HG02642 (cell line): Measurements from ENCODE around the gene GRM7.

ENCODE experiments used
- ATAC-seq: cut with Tn5 transposase; IDR thresholded peaks from one replicate; pipeline ENCODE4 v1.9.1; 2021; ENCODE audit warnings: mild to moderate bottlenecking; ENCODE audit not compliant: unreplicated experiment, poor library complexity

The GRM7 gene

GRCh38 chr3:7621046-7621630 lies 760.2 kb downstream of the GRM7 start:
- no peak for ATAC-seq

DNA sequence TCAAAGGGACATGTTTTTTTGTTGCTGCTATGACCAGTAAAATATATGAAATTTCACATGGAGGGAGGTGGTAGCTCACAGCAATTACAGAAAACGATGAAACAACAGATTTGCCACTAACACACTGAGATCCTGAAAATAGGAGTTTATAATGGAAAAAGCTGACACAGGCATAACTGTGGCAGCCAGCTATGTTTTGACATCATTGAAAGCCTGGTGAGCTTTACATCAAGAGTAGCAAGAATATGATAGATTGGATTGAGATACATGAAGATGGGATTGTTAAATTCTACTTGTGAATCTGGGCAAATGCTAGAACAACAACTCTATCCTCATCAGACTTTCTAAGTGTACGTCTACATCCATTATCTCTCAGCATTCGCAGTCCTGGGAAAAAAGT lies 760.7 kb downstream of the GRM7 start:
- ATAC-seq: no peak

- no peak for ATAC-seq
Measured at GRCh38 chr3:7625021-7625420, 764.1 kb downstream of the GRM7 start.

DNA sequence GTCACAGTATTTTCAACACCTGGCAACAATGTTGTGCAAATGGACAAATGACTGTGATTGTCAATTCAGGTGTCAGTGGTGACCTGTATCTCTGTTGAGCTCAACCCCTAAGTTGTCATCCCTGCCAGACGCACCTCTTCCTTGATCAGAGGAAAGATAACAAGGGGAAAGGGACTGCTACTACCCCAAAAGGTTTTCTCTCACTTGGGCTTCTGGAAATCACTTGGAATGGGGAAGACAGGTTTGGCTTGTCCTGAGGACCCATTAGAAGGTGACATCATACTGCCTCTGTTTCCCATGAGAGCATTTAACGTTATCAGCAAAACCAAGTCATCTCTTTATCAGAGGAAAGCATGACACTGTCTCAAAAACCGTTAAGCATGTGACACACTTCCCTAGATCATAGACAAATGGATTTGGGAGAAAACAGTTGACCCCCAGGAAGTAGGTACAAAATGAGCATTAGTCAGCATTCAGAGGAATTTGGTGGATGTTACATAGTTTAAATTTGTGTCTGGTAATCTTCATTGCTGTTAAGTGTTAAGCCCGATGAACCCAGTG lies 769.5 kb downstream of the GRM7 start:
- ATAC-seq: no peak

DNA sequence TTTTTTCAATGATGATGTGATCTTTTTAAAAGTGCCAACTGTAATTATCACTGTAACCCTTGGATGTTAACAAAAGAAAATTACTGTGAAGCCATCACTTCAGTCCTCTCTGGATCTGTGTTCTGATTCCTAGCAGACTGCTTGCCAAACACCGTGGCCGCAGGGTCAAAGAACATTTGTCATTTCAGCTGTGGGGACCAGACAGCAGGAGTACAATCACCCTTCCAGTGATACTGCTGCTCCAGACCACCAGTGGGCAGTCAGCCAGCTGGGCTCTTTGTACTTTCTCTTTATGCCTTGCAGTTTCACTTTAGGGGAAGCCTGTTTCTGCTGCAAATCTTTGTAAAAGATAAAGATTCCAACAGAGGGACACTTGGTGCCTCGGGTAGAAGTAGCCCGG lies 770.0 kb downstream of the GRM7 start:
- ATAC-seq: no peak

- ATAC-seq: no peak
Measured at GRCh38 chr3:7632305-7632704, 771.4 kb downstream of the GRM7 start.

DNA sequence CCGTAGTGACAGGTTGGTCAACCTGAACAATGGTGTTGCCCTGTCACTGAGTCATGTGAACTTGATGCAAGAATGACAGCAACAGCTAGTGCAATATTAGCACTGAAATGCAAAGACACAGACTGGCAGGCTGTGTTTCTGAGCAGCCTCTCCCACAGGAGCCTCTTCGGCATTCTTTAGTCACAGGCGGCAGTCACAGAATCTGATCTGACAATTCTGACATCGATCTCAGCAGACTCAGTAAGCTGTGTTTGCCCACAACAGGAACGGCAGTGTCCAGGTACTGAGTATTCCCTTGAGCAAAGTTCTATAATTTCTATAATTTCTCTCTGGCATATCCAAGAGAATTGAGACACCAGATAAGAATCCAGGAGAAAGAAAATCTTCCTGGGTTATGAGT lies 776.8 kb downstream of the GRM7 start:
- no peak for ATAC-seq

GRCh38 chr3:7638103-7638502 lies 777.2 kb downstream of the GRM7 start:
- no peak for ATAC-seq

DNA sequence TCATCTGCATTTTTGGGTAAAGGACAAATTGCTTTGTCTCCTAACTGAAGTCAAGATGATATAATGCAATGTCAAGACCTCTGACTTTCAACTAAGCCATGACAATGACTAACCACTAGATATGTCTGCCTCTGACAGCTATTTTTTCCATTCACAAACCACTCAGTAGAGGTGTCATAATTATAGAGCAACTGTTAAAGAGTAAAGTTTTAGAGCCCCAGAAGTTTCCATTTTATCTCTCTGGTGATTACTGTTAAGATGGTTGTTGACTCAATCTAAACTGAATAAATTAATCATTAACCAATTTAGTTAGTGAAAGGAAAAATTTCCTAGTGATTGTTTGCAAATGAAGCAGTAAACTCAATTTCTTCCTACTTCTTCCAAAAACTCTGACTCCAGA lies 779.9 kb downstream of the GRM7 start:
- ATAC-seq: no peak

DNA sequence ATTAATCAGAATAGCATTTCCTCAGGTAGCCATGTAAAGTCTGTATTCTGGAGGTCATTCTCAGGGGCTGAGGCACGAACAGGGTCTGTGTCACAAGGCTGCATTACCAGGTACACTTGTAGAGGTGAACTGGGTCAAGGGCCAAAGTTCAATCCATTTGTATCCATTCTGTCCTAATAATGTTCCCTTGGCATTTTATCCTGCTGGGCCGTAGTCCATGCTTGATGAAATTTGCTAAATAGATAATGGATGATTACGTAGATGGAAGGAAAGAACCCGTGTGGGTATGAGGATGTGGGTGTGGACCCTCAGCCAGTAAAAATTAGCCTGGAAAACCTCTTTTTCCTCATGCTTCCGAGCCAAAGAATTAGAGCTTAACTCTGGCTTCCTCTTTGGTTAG lies 785.9 kb downstream of the GRM7 start:
- no peak for ATAC-seq

GRCh38 chr3:7650466-7650865 lies 789.6 kb downstream of the GRM7 start:
- no peak for ATAC-seq

DNA sequence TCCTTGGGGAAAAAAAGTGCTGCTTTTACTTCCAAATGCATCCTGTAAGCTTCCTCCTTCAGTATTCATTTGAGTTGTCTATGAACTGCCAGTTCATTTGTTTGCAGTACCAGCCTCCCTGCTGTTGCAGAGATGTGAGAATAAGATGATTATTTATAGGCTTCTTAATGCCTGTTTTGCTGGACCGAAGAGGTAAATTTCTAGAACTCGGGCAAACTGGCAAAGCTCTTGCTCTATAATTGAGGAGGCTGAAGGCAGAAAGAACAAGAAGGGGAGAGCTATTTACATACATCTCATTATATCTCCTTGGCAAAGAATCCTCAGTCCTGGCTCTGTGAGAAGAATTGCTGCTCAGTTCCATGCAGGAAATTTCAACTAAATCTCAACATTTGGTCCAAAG lies 790.4 kb downstream of the GRM7 start:
- no peak for ATAC-seq

DNA sequence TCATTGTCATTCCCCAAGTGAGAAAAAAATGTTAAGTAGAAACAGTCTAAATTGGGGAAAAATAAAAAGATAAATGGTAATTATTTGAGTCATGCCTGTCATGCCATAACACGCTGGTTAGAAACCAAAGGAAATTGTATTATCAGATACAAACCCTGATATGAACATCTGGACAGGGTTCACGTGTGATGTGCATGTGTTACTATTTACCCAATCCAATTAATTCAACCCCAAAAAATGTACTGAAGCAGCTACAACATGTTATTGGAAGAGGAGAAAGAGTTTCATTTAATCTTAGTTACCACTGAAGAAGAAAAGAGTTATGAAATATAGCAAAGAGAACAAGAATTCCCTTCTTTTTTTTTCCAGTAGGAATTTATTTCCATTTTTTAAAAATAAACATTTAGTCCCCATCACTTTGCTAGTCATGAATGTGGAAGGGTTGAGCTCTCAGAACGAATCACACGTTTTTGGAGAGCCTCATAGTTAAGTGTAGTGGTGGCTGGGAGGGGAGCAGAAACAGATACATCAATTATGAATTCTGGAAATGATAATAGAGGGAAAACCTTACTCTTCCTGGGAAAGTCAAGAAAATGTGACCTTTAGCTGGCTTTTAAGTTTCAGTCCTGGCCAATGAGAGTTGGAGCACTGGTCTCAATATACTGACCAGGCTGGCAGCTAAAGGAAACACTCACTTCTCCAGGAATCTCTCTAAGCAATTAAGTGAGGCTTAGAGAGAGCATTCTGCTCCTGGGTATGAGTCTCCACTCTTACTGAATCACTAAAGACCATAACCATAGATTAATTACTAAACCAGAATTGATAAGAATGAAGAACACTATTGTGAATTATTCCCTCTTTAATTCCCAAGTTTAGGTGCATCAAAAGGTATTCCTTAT lies 796.5 kb downstream of the GRM7 start:
- ATAC-seq: no peak

GRCh38 chr3:7658294-7658693 lies 797.4 kb downstream of the GRM7 start:
- ATAC-seq: no peak

- no peak for ATAC-seq
Measured at GRCh38 chr3:7659079-7659478, 798.2 kb downstream of the GRM7 start.

- no peak for ATAC-seq
Measured at GRCh38 chr3:7663771-7664170, 802.9 kb downstream of the GRM7 start.

DNA sequence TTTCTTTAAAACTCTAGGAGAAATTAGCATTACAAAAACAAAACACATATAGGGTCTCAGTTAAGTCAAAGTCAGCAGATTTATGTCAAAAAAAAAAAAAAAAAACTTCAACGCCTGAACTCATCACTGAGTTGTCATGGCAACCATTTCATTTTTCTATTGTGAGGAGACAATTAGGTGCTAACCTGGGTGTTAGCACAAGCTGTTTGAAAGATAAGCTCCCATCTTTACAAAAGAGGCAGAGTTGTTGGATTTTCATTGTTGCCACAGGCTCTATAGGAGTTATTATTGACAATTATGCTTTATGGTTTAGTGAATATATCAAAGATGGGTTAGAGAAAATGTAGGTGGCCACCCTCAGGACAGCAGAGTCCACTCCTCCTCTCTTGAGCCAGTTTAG lies 806.9 kb downstream of the GRM7 start:
- no peak for ATAC-seq

GRCh38 chr3:7669641-7670040 lies 808.7 kb downstream of the GRM7 start:
- ATAC-seq: no peak

DNA sequence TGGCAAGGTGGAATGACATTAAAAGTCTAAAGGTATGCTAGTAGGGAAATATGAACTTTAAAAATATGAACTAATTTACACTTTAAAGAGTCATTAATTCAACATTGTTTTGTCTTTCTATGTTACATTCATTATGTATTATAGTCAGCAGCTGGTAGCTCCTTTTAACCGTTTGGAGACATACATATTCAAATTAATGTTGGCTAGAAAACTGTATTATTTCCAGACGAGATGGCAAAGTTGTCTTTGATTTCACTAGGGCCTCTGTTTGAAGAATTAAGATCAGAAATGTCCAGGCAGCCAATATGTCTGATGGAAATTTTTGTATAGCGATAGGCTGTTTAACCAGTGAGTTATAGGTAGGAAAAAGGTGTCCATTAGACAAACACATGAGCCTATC lies 817.6 kb downstream of the GRM7 start:
- ATAC-seq: no peak

GRCh38 chr3:7682822-7683229 lies 821.9 kb downstream of the GRM7 start:
- ATAC-seq: no peak

DNA sequence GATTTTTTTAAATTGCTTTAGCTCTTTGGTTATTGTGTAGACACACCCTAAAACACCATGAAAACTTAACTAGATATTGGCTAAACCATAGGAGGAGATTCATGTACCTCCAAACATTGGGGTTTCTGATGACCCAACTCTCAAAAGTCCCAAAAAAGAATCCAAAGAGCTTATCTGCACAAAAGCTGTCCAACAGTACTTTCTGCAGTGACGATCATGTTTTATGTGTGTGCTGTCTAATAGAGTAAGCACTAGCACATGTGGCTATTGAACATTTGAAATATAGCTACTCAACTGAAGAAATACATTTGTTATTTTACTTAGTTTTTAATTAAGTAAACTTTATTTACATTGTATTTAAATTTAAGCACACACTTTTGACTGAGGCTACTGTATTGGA lies 822.5 kb downstream of the GRM7 start:
- ATAC-seq: no peak
